T-helper 1 cell (primary cell): ENCODE data around the gene PIH1D2.
"Not testable (repeated sequence)": the region's sequence is repeated elsewhere in the genome, so short reads cannot be mapped to it uniquely, and the experiment has no call there.

ENCODE experiments used
- DNase-seq, 5 donors: peaks; one replicate each; pipeline ENCODE4 v3.0.0-alpha.2; 2012 to 2020
- total RNA-seq, 4 donors: gene quantifications; one replicate each; lab custom pipeline; 2026; lab: John Stamatoyannopoulos, UW

Gene PIH1D2
- total RNA-seq, result 0 to 0.54 (median 0.19) reads per million in 4 donors

- peak; percentile 55 to 82 (median 69) for DNase-seq
Measured at GRCh38 chr11:112073941-112074811, at the start of gene PIH1D2, which contains the start of gene NKAPD1. Gene PIH1D2 (minus strand): TSS chr11:112074017. CDS start chr11:112073174, 843 bp downstream. Gene NKAPD1 (plus strand): TSS chr11:112074299. CDS start chr11:112075575, 1,276 bp downstream.

GRCh38 chr11:112123129-112123528 is 49.3 kb upstream of the PIH1D2 start:
- no peak for DNase-seq

- DNase-seq, result no peak
Measured at GRCh38 chr11:112121981-112122615, 48.3 kb upstream of the PIH1D2 start.

GRCh38 chr11:112118176-112118575 is 44.4 kb upstream of the PIH1D2 start:
- DNase-seq, result no peak

GRCh38 chr11:112115386-112115785 is 41.6 kb upstream of the PIH1D2 start:
- no peak for DNase-seq

GRCh38 chr11:112114460-112114859 is 40.6 kb upstream of the PIH1D2 start:
- no peak for DNase-seq

- DNase-seq, result peak in 2 of 5 donors; percentile 1 to 42
Measured at GRCh38 chr11:112113539-112114457, 40.0 kb upstream of the PIH1D2 start.

- DNase-seq, result no peak
Measured at GRCh38 chr11:112106070-112106469, 32.3 kb upstream of the PIH1D2 start.

- no peak for DNase-seq
Measured at GRCh38 chr11:112103446-112103845, 29.6 kb upstream of the PIH1D2 start.

- DNase-seq, result no peak
Measured at GRCh38 chr11:112100462-112100861, 26.6 kb upstream of the PIH1D2 start.

- DNase-seq, result no peak
Measured at GRCh38 chr11:112097734-112098528, 24.1 kb upstream of the PIH1D2 start.

- no peak for DNase-seq
Measured at GRCh38 chr11:112096194-112096593, 22.4 kb upstream of the PIH1D2 start.

- not testable (repeated sequence) for DNase-seq
Measured at GRCh38 chr11:112095302-112095701, 21.5 kb upstream of the PIH1D2 start.

- no peak for DNase-seq
Measured at GRCh38 chr11:112087212-112087611, 13.4 kb upstream of the PIH1D2 start.

- DNase-seq, result peak; percentile 92 to 96 (median 95)
Measured at GRCh38 chr11:112086422-112087191, 12.8 kb upstream of the PIH1D2 start, which contains the start of the genes SDHD and TIMM8B. Gene SDHD (plus strand): TSS chr11:112086873. CDS start chr11:112086908, 35 bp downstream. Gene TIMM8B (minus strand): TSS chr11:112086756. CDS start chr11:112086723, 33 bp downstream.

GRCh38 chr11:112085822-112086421 is 12.1 kb upstream of the PIH1D2 start:
- peak in 1 of 5 donors; percentile 50 for DNase-seq

GRCh38 chr11:112082729-112083128 is 8.9 kb upstream of the PIH1D2 start:
- DNase-seq, result peak in 1 of 5 donors; percentile 50

GRCh38 chr11:112062923-112063322 is 10.9 kb downstream of the PIH1D2 start:
- DNase-seq, result no peak

GRCh38 chr11:112058103-112058502 is 15.7 kb downstream of the PIH1D2 start:
- no peak for DNase-seq

GRCh38 chr11:112057170-112057569 is 16.6 kb downstream of the PIH1D2 start:
- peak in 1 of 5 donors; percentile 34 for DNase-seq
